ENCODE data around the gene GPC3.
"Not testable (repeated sequence)": the region's sequence is repeated elsewhere in the genome, so short reads cannot be mapped to it uniquely, and the experiment has no call there.

DNA sequence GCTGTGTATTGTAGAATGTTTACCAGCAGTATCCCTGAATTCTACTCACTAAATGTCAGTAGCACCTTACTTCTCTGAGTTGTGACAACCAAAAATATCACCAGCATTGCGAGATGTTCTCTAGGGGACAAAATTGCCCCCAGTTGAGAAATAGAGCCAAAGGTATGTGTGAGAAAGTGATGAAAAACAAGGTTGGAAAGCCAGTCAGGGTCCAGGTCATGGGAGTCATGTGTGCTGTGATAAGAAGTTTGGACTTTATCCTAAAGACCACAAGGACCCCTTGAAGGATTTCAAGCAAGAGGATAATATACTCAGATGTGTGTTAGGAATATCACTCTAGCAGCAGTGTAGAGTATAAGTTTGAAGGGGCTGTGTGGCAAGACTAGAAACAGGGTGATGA is 30.9 kb upstream of the GPC3 start:
- TF ChIP-seq, protein P1, sequence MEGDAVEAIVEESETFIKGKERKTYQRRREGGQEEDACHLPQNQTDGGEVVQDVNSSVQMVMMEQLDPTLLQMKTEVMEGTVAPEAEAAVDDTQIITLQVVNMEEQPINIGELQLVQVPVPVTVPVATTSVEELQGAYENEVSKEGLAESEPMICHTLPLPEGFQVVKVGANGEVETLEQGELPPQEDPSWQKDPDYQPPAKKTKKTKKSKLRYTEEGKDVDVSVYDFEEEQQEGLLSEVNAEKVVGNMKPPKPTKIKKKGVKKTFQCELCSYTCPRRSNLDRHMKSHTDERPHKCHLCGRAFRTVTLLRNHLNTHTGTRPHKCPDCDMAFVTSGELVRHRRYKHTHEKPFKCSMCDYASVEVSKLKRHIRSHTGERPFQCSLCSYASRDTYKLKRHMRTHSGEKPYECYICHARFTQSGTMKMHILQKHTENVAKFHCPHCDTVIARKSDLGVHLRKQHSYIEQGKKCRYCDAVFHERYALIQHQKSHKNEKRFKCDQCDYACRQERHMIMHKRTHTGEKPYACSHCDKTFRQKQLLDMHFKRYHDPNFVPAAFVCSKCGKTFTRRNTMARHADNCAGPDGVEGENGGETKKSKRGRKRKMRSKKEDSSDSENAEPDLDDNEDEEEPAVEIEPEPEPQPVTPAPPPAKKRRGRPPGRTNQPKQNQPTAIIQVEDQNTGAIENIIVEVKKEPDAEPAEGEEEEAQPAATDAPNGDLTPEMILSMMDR (IDR thresholded peaks at IDR 0.05): not testable (repeated sequence)
- TF ChIP-seq EP300, POLR2AphosphoS5 (IDR thresholded peaks at IDR 0.05): not testable (repeated sequence)

Data from esophagus muscularis mucosa (tissue), 4 donors.